HCT116 (cell line): ENCODE data around the gene EP400. TPM values are rescaled to one million over a fixed set of nuclear protein-coding genes. Genes with fewer than 3 reads are reported as not detected.

Experiments
- ATAC-seq: fragments of 200-7000 bp; cut with Tn5 transposase; 2 replicates; pipeline ENCODE4 v1.9.1; 2020; ENCODE audit warnings: mild to moderate bottlenecking, moderate library complexity
- BruUV-seq: library from RNA; stranded (reverse); fragments of 400-500 nt; replicated peaks from 2 replicates; lab custom pipeline; 2021; lab: Mats Ljungman, UMichigan
- CTCF ChIA-PET: fragments of 300-600 bp; sonication (Branson Sonifier 250); formaldehyde crosslinking; loops from one replicate; lab custom pipeline; 2021; ENCODE audit warnings: antibody characterized with exemption; lab: Charles Lee
- POLR2A ChIA-PET: fragments of 300-600, 350-600 bp; sonication (Branson Sonifier 250); formaldehyde crosslinking; loops from one replicate; lab custom pipeline; 2021; ENCODE audit warnings: antibody characterized with exemption; lab: Charles Lee
- RAD21 ChIA-PET, 2 experiments: fragments of 300-600 bp; sonication (Branson Sonifier 250); formaldehyde crosslinking; loops; one replicate each; lab custom pipeline; 2023; ENCODE audit warnings: low total read pairs in 2 of 2; ENCODE audit not compliant: uncharacterized antibody in 2 of 2, unreplicated experiment in 2 of 2, low non-redundant PET in 1 of 2; lab: Charles Lee
- DNase-seq: peaks from one replicate; pipeline ENCODE4 v3.0.0-alpha.2; 2010; ENCODE audit warnings: low read depth, low spot score
- H2AFZ ChIP-seq: fragments of 200-600 bp; shearing (Covaris generic), sonication (generic); 2 replicates; pipeline ENCODE4 v1.6.1; 2017; ENCODE audit warnings: low read depth, mixed run types, mixed read lengths, antibody characterized with exemption, low read length; ENCODE audit not compliant: poor library complexity, severe bottlenecking
- H3K27ac ChIP-seq: 2 replicates; pipeline ENCODE4 v1.5.1; 2012; ENCODE audit warnings: low read depth, low read length
- H3K27me3 ChIP-seq: fragments of 200-600 bp; sonication (generic); 2 replicates; pipeline ENCODE4 v1.6.1; 2016; ENCODE audit warnings: mixed run types, low read length, mixed read lengths; ENCODE audit not compliant: insufficient read depth
- H3K36me3 ChIP-seq, 2 experiments: fragments of 200-500 bp in 1 of 2; fragments of 200-600 bp in 1 of 2; sonication (Bioruptor generic) in 1 of 2; sonication (generic) in 1 of 2; 2 replicates each; pipeline versions ENCODE4 v1.5.1 to v1.6.1; 2014 to 2016; ENCODE audit warnings: low read length in 2 of 2, inconsistent platforms in 1 of 2, mixed read lengths in 1 of 2, mixed run types in 1 of 2; ENCODE audit not compliant: insufficient read depth in 2 of 2, control insufficient read depth in 1 of 2
- H3K4me1 ChIP-seq, 2 experiments: fragments of 200-600 bp in 1 of 2; sonication (generic) in 1 of 2; 2 replicates each; pipeline versions ENCODE4 v1.5.1 to v1.6.1; 2012 to 2017; ENCODE audit warnings: low read length in 2 of 2, inconsistent platforms in 1 of 2, mild to moderate bottlenecking in 1 of 2, mixed read lengths in 1 of 2, mixed run types in 1 of 2, moderate library complexity in 1 of 2; ENCODE audit not compliant: insufficient read depth in 2 of 2, control insufficient read depth in 1 of 2
- H3K4me2 ChIP-seq: fragments of 200-600 bp; sonication (generic); 2 replicates; pipeline ENCODE4 v1.6.1; 2017; ENCODE audit warnings: mixed run types, low read length, mixed read lengths
- H3K4me3 ChIP-seq, 2 experiments: fragments of 200-600 bp in 1 of 2; sonication (generic) in 1 of 2; replicated peaks in 1 of 2; 2 replicates each; pipeline ENCODE4 v1.5.1; 2011 to 2016; ENCODE audit warnings: low read length in 2 of 2, control low read depth in 1 of 2, low read depth in 1 of 2, mild to moderate bottlenecking in 1 of 2, mixed read lengths in 1 of 2, mixed run types in 1 of 2
- H3K79me2 ChIP-seq: fragments of 200-600 bp; sonication (generic); 2 replicates; pipeline ENCODE4 v1.6.1; 2017; ENCODE audit warnings: mild to moderate bottlenecking, mixed run types, low read length, moderate library complexity, mixed read lengths; ENCODE audit not compliant: insufficient read depth
- H3K9ac ChIP-seq: fragments of 200-600 bp; sonication (generic); 2 replicates; pipeline ENCODE4 v1.6.1; 2016; ENCODE audit warnings: low read length, mixed read lengths
- H3K9me2 ChIP-seq: fragments of 200-600 bp; sonication (generic), shearing (Covaris generic); 2 replicates; pipeline ENCODE4 v1.6.1; 2017; ENCODE audit warnings: mixed run types, mild to moderate bottlenecking, moderate library complexity; ENCODE audit not compliant: insufficient read depth
- H3K9me3 ChIP-seq, 2 experiments: fragments of 200-500 bp in 1 of 2; fragments of 200-600 bp in 1 of 2; sonication (Bioruptor generic) in 1 of 2; sonication (generic) in 1 of 2; 2 replicates each; pipeline ENCODE4 v1.6.1; 2014 to 2017; ENCODE audit warnings: low read length in 2 of 2, mixed read lengths in 2 of 2, inconsistent platforms in 1 of 2, low read depth in 1 of 2, mild to moderate bottlenecking in 1 of 2, mixed run types in 1 of 2, moderate library complexity in 1 of 2; ENCODE audit not compliant: control insufficient read depth in 1 of 2, insufficient read depth in 1 of 2
- H4K20me1 ChIP-seq: fragments of 200-600 bp; sonication (generic), shearing (Covaris generic); 2 replicates; pipeline ENCODE4 v1.6.1; 2017; ENCODE audit warnings: mixed run types, mild to moderate bottlenecking, moderate library complexity; ENCODE audit not compliant: insufficient read depth
- CBX3 ChIP-seq: IDR thresholded peaks from 2 replicates; pipeline ENCODE4 v1.6.1; 2012; ENCODE audit warnings: low read depth
- CEBPB ChIP-seq: IDR thresholded peaks from 2 replicates; pipeline ENCODE4 v1.6.1; 2012; ENCODE audit warnings: low read depth
- ELF1 ChIP-seq: IDR thresholded peaks from 2 replicates; pipeline ENCODE4 v1.6.1; 2012; ENCODE audit warnings: low read depth, borderline replicate concordance
- EZH2 ChIP-seq: fragments of 200-600 bp; sonication (generic); IDR thresholded peaks from 2 replicates; pipeline ENCODE4 v1.6.1; 2017; ENCODE audit warnings: antibody characterized with exemption, mixed run types
- EZH2phosphoT487 ChIP-seq: fragments of 200-600 bp; IDR thresholded peaks from 2 replicates; pipeline ENCODE4 v1.6.1; 2018; ENCODE audit warnings: antibody characterized with exemption, borderline replicate concordance
- FOSL1 ChIP-seq: IDR thresholded peaks from 2 replicates; pipeline ENCODE4 v1.6.1; 2012; ENCODE audit warnings: low read depth
- JUND ChIP-seq: IDR thresholded peaks from 2 replicates; pipeline ENCODE4 v1.6.1; 2012
- POLR2A ChIP-seq: IDR thresholded peaks from 2 replicates; pipeline ENCODE4 v1.7.0; 2011; ENCODE audit warnings: borderline replicate concordance; ENCODE audit not compliant: insufficient read depth, insufficient read length; ENCODE audit errors: extremely low read depth
- RAD21 ChIP-seq: IDR thresholded peaks from 2 replicates; pipeline ENCODE4 v1.6.1; 2012; ENCODE audit warnings: low read depth, mild to moderate bottlenecking
- SIN3A ChIP-seq: IDR thresholded peaks from 2 replicates; pipeline ENCODE4 v1.6.1; 2012; ENCODE audit warnings: low read depth
- SP1 ChIP-seq: IDR thresholded peaks from 2 replicates; pipeline ENCODE4 v1.6.1; 2012; ENCODE audit warnings: low read depth
- TCF7L2 ChIP-seq: IDR thresholded peaks from 2 replicates; pipeline ENCODE4 v1.7.0; 2011; ENCODE audit warnings: borderline replicate concordance, inconsistent platforms; ENCODE audit not compliant: insufficient read depth, insufficient read length; ENCODE audit errors: extremely low read depth
- YY1 ChIP-seq: IDR thresholded peaks from 2 replicates; pipeline ENCODE4 v1.6.1; 2011; ENCODE audit warnings: low read length, low read depth, moderate library complexity, mild to moderate bottlenecking; ENCODE audit not compliant: insufficient replicate concordance; ENCODE audit errors: extremely low read depth
- intact Hi-C: fragments of 100-400 bp; cut with micrococcal nuclease; formaldehyde crosslinking; loops from 2 replicates; pipeline ENCODE4 v1.10.0; 2022
- total RNA-seq: library from RNA; stranded (reverse); gene quantifications from one replicate; pipeline ENCODE4 v1.2.1, GENCODE V29; 2021; ENCODE audit not compliant: unreplicated experiment
- TF ChIP-seq, protein P1 (sequence below): IDR thresholded peaks from 2 replicates; pipeline ENCODE4 v1.6.1; 2012; ENCODE audit warnings: low read depth

Gene EP400
- total RNA-seq, 1 experiment from 2014 or later, result 54.5 TPM

DNA sequence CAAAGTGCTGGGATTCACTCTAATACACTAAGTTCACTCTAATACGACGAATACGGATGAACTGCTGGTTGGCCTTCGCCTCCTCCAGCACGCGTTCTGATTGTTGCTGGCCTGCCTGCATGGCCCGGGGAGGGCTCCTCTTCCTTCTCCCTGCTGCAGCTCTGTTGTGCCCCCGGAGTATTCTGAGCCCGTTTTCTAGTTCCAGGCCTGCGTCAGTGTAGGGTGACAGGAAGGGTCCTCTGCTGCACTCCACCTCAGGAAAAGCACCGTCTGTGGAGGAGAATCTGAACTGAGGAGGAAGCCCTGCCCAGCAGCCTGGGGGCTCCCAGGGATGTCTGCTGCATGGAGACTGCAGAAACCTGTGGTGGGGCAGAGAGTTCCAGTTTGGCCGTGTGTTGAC lies 150.0 kb downstream of the EP400 start:
- no peaks in the 10 kb centered on the region for H3K27me3 ChIP-seq
- ATAC-seq (no peak), DNase-seq (no peak)
- H2AFZ ChIP-seq, result no peak overlapping the region
- H3K4me1 ChIP-seq, result no peaks in the 10 kb centered on the region
- H3K79me2 ChIP-seq, result no peaks in the 10 kb centered on the region
- TF ChIP-seq SIN3A (no peak), ELF1 (no peak), EZH2 (no peak), CEBPB (no peak), SP1 (no peak), CBX3 (no peak), JUND (no peak), POLR2A (no peak), RAD21 (no peak), YY1 (no peak), FOSL1 (no peak), TCF7L2 (no peak), EZH2phosphoT487 (no peak)
- TF ChIP-seq, protein P1, sequence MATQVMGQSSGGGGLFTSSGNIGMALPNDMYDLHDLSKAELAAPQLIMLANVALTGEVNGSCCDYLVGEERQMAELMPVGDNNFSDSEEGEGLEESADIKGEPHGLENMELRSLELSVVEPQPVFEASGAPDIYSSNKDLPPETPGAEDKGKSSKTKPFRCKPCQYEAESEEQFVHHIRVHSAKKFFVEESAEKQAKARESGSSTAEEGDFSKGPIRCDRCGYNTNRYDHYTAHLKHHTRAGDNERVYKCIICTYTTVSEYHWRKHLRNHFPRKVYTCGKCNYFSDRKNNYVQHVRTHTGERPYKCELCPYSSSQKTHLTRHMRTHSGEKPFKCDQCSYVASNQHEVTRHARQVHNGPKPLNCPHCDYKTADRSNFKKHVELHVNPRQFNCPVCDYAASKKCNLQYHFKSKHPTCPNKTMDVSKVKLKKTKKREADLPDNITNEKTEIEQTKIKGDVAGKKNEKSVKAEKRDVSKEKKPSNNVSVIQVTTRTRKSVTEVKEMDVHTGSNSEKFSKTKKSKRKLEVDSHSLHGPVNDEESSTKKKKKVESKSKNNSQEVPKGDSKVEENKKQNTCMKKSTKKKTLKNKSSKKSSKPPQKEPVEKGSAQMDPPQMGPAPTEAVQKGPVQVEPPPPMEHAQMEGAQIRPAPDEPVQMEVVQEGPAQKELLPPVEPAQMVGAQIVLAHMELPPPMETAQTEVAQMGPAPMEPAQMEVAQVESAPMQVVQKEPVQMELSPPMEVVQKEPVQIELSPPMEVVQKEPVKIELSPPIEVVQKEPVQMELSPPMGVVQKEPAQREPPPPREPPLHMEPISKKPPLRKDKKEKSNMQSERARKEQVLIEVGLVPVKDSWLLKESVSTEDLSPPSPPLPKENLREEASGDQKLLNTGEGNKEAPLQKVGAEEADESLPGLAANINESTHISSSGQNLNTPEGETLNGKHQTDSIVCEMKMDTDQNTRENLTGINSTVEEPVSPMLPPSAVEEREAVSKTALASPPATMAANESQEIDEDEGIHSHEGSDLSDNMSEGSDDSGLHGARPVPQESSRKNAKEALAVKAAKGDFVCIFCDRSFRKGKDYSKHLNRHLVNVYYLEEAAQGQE, result no peak
- no peak overlapping the region for H3K4me2 ChIP-seq
- no peak overlapping the region for H3K9ac ChIP-seq
- BruUV-seq, result no TSS peak
- no peaks in the 10 kb centered on the region for H3K9me3 ChIP-seq
- H3K27ac ChIP-seq, result no peak overlapping the region
- no peaks in the 10 kb centered on the region for H3K9me2 ChIP-seq
- CTCF ChIA-PET, result no interaction called here
- H4K20me1 ChIP-seq, result no peaks in the 10 kb centered on the region
- intact Hi-C loops, result no loop called here
- POLR2A ChIA-PET, result no interaction called here
- RAD21 ChIA-PET, result no interaction called here
- H3K36me3 ChIP-seq, result peaks cover 0 to 4% of the 10 kb centered on the region in 2 experiments; a peak in 2 of 4 replicates
- no peak overlapping the region for H3K4me3 ChIP-seq
